NCI-H1436 (cell line): ENCODE measurements around the gene SLMAP.
"Not testable (repeated sequence)": the region's sequence is repeated elsewhere in the genome, so short reads cannot be mapped to it uniquely, and the experiment has no call there.

Source experiments
- DNase-seq: peaks from one replicate; lab custom pipeline; 2025; lab: John Stamatoyannopoulos, UW

The SLMAP gene

GRCh38 chr3:57793737-57794187 is 37.7 kb downstream of the SLMAP start:
- no peak for DNase-seq

- DNase-seq: no peak
Measured at GRCh38 chr3:57794501-57794900, 38.4 kb downstream of the SLMAP start.

- DNase-seq: no peak
Measured at GRCh38 chr3:57794951-57795350, 38.8 kb downstream of the SLMAP start.

GRCh38 chr3:57796261-57796660 is 40.2 kb downstream of the SLMAP start:
- DNase-seq: no peak

GRCh38 chr3:57797701-57798487 is 41.8 kb downstream of the SLMAP start:
- no peak for DNase-seq

- no peak for DNase-seq
Measured at GRCh38 chr3:57803647-57804081, 47.6 kb downstream of the SLMAP start.

- DNase-seq: no peak
Measured at GRCh38 chr3:57805266-57805665, 49.2 kb downstream of the SLMAP start.

- DNase-seq: no peak
Measured at GRCh38 chr3:57805674-57806073, 49.6 kb downstream of the SLMAP start.

GRCh38 chr3:57806195-57806594 is 50.1 kb downstream of the SLMAP start:
- DNase-seq: not testable (repeated sequence)

GRCh38 chr3:57808961-57809608 is 53.0 kb downstream of the SLMAP start:
- no peak for DNase-seq

GRCh38 chr3:57809609-57809968 is 53.5 kb downstream of the SLMAP start:
- no peak for DNase-seq

GRCh38 chr3:57810048-57810447 is 53.9 kb downstream of the SLMAP start:
- DNase-seq: no peak

- DNase-seq: no peak
Measured at GRCh38 chr3:57810471-57811137, 54.5 kb downstream of the SLMAP start.

GRCh38 chr3:57815036-57815435 is 58.9 kb downstream of the SLMAP start:
- no peak for DNase-seq

GRCh38 chr3:57816471-57817095 is 60.5 kb downstream of the SLMAP start:
- DNase-seq: no peak

GRCh38 chr3:57818772-57819171 is 62.7 kb downstream of the SLMAP start:
- no peak for DNase-seq

- DNase-seq: no peak
Measured at GRCh38 chr3:57820479-57820878, 64.4 kb downstream of the SLMAP start.

GRCh38 chr3:57821765-57822164 is 65.7 kb downstream of the SLMAP start:
- DNase-seq: no peak

- no peak for DNase-seq
Measured at GRCh38 chr3:57822686-57823085, 66.6 kb downstream of the SLMAP start.

- no peak for DNase-seq
Measured at GRCh38 chr3:57825116-57825515, 69.0 kb downstream of the SLMAP start.

GRCh38 chr3:57826245-57826951 is 70.3 kb downstream of the SLMAP start:
- no peak for DNase-seq
